GM12801 (cell line): ENCODE data around the gene FGF12.

Experiments used
- CTCF ChIP-seq: IDR thresholded peaks from one replicate; pipeline ENCODE4 v1.5.1; 2011; ENCODE audit warnings: control low read depth; ENCODE audit not compliant: insufficient read length; ENCODE audit errors: extremely low read depth

The FGF12 gene

GRCh38 chr3:192273697-192274010 is 453.7 kb downstream of the FGF12 start:
- no peak for TF ChIP-seq CTCF

GRCh38 chr3:192273001-192273696 is 454.2 kb downstream of the FGF12 start:
- no peak for TF ChIP-seq CTCF

- no peak for TF ChIP-seq CTCF
Measured at GRCh38 chr3:192262001-192262400, 465.3 kb downstream of the FGF12 start.

GRCh38 chr3:192261135-192261534 is 466.2 kb downstream of the FGF12 start:
- TF ChIP-seq CTCF, result no peak

GRCh38 chr3:192260116-192261010 is 467.0 kb downstream of the FGF12 start:
- no peak for TF ChIP-seq CTCF

GRCh38 chr3:192259661-192260060 is 467.7 kb downstream of the FGF12 start:
- TF ChIP-seq CTCF, result no peak

GRCh38 chr3:192258721-192259120 is 468.6 kb downstream of the FGF12 start:
- no peak for TF ChIP-seq CTCF
